ENCODE data around the gene CETN3. TPM values are rescaled to one million over a fixed set of nuclear protein-coding genes. Genes with fewer than 3 reads are reported as not detected.

Gene CETN3
- total RNA-seq, 2 donors from 2014 or later = 5.9 to 14.2 TPM

DNA sequence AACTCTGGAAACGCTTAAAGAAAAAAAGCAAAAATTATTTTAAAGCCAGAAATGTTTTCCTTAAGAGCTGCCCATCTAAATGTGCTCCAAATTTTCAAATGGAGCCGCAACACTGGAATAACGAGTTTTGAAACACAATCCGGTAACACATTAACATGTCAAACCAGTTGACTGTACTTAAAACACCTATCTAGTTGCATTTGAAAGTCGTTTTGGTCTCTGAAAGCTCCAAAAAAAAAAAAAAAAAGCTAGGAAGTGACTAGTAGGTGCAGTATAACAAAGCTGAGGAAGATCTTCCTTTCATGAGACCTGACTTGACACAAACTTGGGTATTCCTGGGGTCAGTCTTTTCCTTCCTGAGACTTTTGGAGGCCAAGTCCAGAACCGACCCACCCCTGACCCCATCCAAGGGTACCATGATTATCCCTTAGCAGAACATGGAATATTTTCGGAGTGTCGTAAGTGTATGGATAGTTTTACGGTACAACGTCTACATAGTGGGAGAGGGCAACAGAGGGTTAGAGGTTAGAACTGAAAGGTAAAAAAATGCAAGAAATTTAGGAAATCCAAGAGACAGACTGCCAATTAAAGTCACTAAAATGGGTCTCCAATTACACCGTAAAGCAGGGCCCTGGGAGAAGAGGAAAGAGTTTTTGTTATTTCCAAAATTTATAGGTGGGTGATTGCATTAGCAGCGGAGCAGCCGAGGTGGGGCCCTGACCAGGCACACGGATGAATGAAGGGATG lies 812 bp downstream of the CETN3 start:
- H3K4me1 ChIP-seq = peaks cover 0 to 13% of the 10 kb centered on the region in 2 donors
- H3K4me3 ChIP-seq = peak overlapping the region; percentile 78 to 86
- no peaks in the 10 kb centered on the region for H3K9me3 ChIP-seq
- H3K27ac ChIP-seq = peak overlapping the region; percentile 97 to 98
- TF ChIP-seq, protein P1, sequence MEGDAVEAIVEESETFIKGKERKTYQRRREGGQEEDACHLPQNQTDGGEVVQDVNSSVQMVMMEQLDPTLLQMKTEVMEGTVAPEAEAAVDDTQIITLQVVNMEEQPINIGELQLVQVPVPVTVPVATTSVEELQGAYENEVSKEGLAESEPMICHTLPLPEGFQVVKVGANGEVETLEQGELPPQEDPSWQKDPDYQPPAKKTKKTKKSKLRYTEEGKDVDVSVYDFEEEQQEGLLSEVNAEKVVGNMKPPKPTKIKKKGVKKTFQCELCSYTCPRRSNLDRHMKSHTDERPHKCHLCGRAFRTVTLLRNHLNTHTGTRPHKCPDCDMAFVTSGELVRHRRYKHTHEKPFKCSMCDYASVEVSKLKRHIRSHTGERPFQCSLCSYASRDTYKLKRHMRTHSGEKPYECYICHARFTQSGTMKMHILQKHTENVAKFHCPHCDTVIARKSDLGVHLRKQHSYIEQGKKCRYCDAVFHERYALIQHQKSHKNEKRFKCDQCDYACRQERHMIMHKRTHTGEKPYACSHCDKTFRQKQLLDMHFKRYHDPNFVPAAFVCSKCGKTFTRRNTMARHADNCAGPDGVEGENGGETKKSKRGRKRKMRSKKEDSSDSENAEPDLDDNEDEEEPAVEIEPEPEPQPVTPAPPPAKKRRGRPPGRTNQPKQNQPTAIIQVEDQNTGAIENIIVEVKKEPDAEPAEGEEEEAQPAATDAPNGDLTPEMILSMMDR (IDR thresholded peaks at IDR 0.05) = no peak
- H3K27me3 ChIP-seq = no peaks in the 10 kb centered on the region
- DNase-seq (ENCODE audit: low spot score) = no peak
- H3K36me3 ChIP-seq = no peaks in the 10 kb centered on the region

DNA sequence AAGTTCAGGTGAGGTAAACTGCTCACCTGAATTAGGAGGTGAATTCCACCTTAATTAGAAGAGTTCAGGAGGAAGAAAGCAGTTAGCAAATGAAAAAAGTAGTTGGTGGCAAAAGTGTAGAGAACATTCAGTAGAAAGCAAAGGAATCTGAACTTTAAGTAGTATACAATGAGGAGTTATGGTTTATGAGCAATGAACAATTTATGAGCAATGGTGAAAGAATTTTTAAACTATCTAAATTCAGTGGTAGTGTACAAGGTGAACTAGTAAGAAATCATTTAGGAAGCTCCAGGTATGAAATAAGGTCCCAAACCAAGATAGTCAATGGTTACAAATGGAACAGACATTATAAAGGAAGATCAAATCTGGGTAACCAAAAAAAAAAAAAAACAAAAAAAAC lies 3.1 kb downstream of the CETN3 start:
- Histone ChIP-seq H3K36me3 (peaks cover 4% of the 10 kb centered on the region), H3K4me3 (no peak overlapping the region)

DNA sequence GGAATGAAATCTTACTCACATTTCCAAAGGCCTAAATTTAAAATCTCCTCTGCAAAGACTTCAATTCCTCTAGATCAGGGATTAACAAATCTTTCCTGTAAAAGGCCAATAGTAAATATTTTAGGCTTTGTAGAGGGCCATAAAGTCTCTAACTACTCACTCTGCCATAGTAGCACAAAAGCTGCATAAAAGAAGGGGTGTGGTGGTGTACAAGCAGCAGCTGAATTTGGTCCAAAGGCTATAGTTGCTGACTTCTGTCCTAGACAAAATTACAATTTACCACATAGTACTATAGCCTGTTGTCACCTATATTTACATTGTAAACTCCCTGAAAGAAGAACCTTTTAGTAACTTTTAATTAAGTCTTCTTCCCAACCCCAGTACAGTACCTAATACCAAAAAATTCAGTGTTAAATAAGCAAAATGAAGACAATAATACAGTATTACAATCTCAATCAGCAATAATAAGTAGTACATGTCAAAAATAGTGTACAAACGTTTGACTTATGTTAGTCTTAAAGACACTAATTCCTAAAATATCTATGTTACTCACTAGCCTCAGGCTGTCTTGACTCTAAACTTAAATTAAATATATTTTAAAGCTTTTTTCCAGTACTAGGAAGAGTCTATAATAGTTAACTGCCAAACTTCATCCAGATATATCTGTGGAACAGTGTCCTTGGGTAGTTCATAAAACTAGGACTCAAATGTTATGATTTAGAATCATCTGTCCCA lies 6.9 kb downstream of the CETN3 start:
- H3K4me1 ChIP-seq = peaks cover 0 to 17% of the 10 kb centered on the region in 2 donors
- DNase-seq (ENCODE audit: low spot score) = no peak
- H3K36me3 ChIP-seq = peaks cover 16% of the 10 kb centered on the region
- H3K27ac ChIP-seq = no peak overlapping the region
- H3K9me3 ChIP-seq = no peaks in the 10 kb centered on the region
- no peaks in the 10 kb centered on the region for H3K27me3 ChIP-seq
- TF ChIP-seq, protein P1 (IDR thresholded peaks at IDR 0.05) = no peak
- no peak overlapping the region for H3K4me3 ChIP-seq

More for the DNA sequence above, 3.1 kb downstream of the CETN3 start:
- Histone ChIP-seq H3K9me3 (no peaks in the 10 kb centered on the region), H3K4me1 (peaks cover 0 to 13% of the 10 kb centered on the region in 2 donors), H3K27ac (no peak overlapping the region), H3K27me3 (no peaks in the 10 kb centered on the region)
- no peak for DNase-seq (ENCODE audit: low spot score)
- TF ChIP-seq, protein P1 (IDR thresholded peaks at IDR 0.05) = no peak

DNA sequence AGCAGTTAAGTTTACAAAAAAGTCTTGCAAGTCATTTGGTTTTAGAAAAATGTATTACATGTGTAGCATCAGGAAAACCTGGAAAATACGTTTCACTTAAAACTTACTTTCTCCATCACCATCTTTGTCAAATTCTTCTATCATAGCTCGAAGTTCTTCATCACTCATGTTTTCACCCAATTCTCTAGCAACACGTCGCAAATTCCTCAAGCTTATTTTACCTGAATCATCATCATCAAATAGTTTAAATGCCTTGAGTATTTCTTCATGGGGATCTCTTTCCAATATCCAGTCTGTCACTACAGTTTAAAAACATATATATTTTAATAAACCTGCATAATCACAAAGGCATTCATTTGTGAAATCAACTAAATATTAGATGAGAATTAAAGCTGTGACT lies 10.3 kb downstream of the CETN3 start:
- DNase-seq (ENCODE audit: low spot score) = no peak

DNA sequence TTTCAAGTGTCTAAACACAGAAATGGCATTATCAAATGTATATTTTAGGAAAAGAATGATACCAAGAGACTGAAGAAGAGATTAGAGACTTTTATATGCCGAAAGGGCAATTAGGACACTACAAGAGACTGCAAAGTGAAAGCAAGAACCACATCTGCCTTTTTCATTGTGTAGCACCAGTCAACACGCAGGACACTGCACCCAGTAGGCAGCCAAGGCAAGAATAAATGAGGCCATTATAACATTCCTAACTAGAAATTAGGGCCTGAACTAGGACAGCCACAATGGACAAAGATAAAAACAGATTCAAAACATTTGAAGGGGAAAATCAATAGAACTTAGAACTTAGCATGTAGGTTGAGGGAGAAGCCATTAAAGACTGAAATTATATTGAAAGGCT lies 10.8 kb downstream of the CETN3 start:
- Histone ChIP-seq H3K27ac (no peak overlapping the region), H3K9me3 (no peaks in the 10 kb centered on the region), H3K4me1 (peaks cover 0 to 12% of the 10 kb centered on the region in 2 donors), H3K36me3 (peaks cover 17% of the 10 kb centered on the region), H3K27me3 (no peaks in the 10 kb centered on the region), H3K4me3 (no peak overlapping the region)
- DNase-seq (ENCODE audit: low spot score) = no peak
- TF ChIP-seq, protein P1 (IDR thresholded peaks at IDR 0.05) = no peak

More for the DNA sequence above, 10.3 kb downstream of the CETN3 start:
- peaks cover 17% of the 10 kb centered on the region for H3K36me3 ChIP-seq
- H3K9me3 ChIP-seq = no peaks in the 10 kb centered on the region
- H3K4me3 ChIP-seq = no peak overlapping the region
- H3K27me3 ChIP-seq = no peaks in the 10 kb centered on the region
- H3K27ac ChIP-seq = no peak overlapping the region
- TF ChIP-seq, protein P1 (IDR thresholded peaks at IDR 0.05) = no peak
- H3K4me1 ChIP-seq = peaks cover 0 to 12% of the 10 kb centered on the region in 2 donors

All from right atrium auricular region (tissue), 2 donors.